Stimulated activated CD8-positive, alpha-beta memory T cell treated with anti-CD3 and anti-CD28 coated beads, Interleukin-2, amount 100 ng/mL, for 1 hour (primary cell): Measurements from ENCODE around the gene CHRNG.
A peak's percentile ranks its signal among the peaks of the same experiment; 100 is the strongest.
"Not testable (repeated sequence)": the region's sequence is repeated elsewhere in the genome, so short reads cannot be mapped to it uniquely, and the experiment has no call there.

ENCODE experiments used
- DNase-seq, 2 donors: peaks; one replicate each; pipeline ENCODE4 v3.0.0-alpha.2; 2020; ENCODE audit warnings: low read depth in 2 of 2

The CHRNG gene

DNA sequence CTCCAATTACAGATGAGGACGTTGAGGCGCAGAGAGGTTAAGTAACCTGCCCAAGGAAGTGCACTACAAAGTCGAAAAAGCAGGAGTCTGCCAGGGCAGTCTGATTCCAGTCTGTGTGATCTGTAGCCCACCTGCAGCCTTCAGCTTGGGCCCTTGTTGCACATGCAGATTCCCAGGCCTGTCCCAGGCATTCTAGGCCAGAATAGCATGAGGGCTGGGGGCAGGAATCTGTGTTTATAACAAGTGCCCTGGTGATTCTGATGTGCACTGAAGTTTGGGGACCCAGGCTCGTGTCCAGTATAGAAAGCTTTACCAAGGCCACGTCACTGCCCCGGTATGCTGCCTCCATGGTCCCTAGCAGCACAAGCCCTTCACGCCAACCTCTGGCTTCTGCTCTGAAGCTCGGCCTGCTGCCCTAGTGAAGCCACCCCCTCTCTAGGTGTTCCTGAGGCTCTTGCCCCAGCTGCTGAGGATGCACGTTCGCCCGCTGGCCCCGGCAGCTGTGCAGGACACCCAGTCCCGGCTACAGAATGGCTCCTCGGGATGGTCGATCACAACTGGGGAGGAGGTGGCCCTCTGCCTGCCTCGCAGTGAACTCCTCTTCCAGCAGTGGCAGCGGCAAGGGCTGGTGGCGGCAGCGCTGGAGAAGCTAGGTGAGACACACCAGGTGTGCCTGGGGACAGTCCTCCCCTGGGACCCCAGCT, 4.6 kb downstream of the CHRNG start:
- DNase-seq, result no peak

GRCh38 chr2:232544674-232545073, 5.2 kb downstream of the CHRNG start:
- no peak for DNase-seq

DNA sequence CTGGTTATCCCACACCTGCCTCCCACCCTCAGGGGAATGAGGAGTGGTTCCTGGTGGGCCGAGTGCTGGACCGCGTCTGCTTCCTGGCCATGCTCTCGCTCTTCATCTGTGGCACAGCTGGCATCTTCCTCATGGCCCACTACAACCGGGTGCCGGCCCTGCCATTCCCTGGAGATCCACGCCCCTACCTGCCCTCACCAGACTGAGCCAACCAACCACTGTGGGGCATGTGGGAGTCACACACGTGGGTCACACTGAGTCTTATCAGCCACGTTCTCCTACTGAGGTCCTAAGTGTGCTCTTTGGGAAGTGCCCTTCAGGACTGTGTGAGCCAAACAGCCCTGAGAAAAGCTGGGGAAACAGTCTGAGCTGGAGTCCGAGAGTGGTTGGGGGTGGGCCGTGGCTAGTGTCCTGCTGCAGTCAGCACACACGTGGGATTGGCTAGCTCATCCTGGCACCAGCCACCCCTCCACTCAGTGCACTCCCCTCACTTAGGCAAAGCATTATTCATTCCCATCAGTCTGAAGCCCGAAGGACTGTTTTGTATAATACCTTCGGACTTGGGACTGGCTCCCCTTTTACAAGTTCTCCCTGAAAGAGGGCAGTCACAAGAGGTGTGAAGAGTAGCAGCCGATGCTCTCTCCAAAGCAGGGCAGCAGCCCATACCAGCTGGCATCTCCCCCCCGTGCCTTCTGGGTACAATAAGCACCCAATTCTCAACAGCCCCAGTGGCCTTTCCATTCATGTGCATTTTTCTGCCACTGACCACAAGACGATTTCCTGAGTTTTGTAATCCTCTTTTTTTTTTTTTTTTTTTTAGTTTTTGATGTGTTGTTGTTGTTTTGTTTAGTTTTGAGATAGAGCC, 6.3 kb downstream of the CHRNG start:
- DNase-seq, result no peak

DNA sequence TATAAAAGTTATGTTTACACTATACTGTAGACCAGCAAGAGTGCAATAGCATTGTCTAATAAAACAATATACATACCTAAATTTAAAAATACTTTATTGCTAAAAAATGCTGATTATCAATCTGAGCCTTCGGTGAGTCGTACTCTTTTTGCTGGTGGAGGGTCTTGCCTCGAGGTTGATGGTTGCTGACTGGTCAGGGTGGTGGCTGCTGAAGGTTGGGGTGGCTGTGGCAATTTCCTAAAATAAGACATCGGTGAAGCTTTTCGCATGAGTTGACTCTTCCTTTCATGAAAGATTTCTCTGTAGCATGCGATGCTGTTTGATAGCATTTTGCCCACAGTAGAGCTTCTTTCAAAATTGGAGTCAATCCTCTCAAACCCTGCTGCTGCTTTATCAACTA, 8.5 kb downstream of the CHRNG start:
- DNase-seq, result no peak

DNA sequence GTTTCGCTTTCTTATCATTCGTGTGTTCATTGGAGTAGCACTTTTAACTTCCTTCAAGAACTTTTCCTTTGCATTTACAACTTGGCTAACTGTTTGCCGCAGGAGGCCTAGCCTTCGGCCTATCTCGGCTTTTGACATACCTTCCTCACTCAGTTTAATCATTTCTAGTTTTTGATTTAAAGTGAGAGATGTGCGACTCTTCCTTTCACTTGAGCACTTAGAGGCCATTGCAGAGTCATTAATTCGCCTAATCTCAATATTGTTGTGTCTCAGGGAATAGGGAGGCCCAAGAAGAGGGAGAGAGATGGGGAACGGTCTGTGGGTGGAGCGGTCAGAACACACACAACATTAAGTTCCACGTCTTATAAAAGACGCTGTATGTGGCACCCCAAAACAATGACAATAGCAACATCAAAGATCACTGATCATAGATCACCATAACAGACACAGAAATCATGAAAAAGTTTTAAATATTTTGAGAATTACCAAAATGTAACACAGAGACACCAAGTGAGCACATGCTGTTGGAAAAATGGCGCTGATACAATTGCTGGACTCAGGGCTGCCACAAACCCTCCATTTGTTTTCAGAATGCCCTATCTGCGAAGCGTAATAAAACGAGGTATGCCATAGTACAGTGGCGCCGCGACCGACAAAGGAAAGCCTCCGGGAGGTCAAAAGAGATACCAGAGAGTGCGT, 10.3 kb downstream of the CHRNG start:
- DNase-seq, result no peak

GRCh38 chr2:232550354-232551249, 11.1 kb downstream of the CHRNG start, which contains the start of the genes EIF4E2 and TIGD1:
TSS of gene EIF4E2 (plus strand) at chr2:232550689. CDS start at chr2:232550725, 36 bp downstream.
TSS of gene TIGD1 (minus strand) at chr2:232550557. CDS start at chr2:232549882, 675 bp downstream.
- DNase-seq, result peak; percentile 80 to 82

DNA sequence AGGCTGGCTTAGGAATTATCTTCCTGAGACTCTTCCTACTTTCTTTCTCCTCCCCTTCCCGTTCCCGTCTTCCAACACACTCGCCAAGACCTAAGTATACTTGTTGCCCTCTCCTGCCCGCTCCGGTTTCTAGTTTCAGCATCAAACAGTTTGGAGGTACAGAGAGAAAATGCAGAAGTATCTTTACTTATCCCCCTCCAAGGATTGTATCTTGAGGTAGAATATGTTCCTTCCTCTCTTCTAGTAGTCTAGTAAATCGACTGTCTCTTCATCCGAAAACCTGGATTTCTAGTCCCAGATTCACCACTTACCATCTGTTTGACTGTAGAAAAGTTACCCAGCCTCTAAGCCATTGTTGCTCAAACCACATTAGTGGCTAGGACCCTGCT, 11.8 kb downstream of the CHRNG start:
- no peak for DNase-seq

- DNase-seq, result no peak
These were observed 12.3 kb downstream of the CHRNG start for GRCh38 chr2:232551776-232552175.

DNA sequence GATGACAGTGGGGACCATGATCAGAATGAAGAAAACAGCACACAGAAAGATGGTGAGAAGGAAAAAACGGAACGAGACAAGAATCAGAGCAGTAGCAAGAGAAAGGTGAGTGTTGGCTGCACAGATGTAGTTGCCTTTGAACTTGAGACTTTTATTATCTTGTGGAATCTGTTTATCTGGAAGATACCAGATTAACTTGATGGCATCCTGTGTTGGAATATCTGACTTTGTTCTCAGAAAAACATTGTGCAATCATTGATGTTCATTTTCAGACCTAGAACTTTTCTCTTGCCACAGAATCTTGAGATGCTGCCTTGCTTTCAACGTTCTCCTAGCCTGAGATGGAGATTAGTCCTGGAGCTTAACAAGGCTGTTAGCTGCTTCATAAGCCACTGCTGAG, 16.9 kb downstream of the CHRNG start:
- DNase-seq, result no peak

DNA sequence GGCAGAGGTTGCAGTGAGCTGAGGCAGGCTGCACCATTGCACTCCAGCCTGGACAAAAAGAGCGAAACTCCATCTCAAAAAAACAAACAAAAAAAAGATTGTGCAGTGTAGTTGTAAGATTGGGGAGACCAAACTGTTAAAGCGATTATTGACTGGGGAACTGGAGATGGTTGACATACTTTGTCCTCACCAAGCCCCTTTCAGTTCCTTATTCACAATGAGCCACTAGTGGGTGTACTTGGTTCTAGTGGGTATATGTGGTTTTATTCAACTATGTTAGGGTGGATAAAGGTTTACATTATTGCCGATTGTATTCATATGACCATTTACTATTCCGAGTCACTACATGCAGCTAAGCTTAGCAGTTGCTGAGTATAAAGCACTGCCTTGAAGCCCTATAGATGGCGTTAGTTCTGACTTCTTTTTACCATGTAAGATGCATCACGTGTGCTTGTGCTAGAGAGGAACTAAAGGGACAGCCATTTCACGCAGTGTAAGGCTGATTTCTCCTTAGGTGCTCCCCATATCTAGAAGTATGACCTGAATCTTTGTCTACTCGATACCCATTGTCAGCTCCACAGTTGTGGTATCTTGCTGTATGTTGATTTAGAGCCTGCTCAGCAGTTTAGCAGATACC, 23.1 kb downstream of the CHRNG start:
- no peak for DNase-seq

- no peak for DNase-seq
These were observed 24.1 kb downstream of the CHRNG start for GRCh38 chr2:232563580-232563979.

DNA sequence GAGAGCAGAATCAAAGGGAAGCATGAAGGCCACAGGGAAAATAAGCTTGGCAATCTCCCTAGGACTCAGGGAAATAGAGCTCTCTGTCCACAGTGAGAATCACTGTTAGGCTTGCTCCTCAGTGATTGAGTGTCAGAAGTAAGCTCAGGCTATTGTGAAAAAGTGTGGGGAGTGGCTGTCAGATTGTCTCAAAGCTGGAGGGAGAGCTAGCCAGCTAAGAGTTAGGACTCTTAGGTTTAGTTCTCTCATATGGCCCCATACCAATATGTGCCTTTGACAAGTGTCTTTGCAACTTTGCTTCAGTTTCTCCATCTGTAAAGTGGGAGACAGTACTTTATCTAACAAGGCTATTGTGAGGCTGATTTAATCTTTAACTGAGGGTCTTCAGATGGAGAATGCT, 28.2 kb downstream of the CHRNG start:
- no peak for DNase-seq

- DNase-seq, result no peak
These were observed 28.7 kb downstream of the CHRNG start for GRCh38 chr2:232568161-232568560.

DNA sequence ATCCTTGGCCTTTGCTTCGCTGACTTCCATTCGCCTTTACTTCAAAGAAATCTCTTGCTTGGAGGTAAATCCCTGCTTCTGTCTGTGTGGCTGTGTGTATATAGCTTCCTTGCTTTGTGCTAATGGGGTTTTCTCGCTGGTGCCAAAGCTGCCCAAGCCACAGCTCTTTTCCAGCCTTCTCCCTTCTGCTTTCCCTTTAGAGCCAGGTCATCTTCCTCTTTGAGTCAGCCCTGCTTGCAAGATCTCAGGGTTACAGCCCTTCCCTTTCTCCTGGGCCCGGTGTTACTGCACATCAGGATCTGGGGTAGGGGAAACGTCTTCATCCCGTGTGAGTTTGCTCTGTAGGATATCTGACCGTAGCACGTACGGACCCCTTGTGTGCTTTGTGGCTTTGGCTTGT, 30.0 kb downstream of the CHRNG start:
- no peak for DNase-seq

DNA sequence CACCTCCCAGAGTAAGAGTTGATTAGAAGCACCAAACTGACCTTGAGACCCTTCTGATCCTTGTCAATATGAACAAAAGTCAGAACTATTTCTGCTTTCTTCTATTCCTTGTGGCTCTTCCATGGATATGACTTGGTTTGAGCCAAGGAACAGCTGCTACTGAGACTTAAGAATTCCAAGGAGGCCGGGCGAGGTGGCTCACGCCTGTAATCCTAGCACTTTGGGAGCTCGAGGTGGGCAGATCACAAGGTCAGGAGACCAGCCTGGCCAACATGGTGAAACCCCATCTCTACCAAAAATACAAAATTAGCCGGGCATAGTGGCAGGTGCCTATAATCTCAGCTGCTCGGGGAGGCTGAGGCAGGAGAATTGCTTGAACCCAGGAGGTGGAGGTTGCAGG, 31.0 kb downstream of the CHRNG start:
- not testable (repeated sequence) for DNase-seq

DNA sequence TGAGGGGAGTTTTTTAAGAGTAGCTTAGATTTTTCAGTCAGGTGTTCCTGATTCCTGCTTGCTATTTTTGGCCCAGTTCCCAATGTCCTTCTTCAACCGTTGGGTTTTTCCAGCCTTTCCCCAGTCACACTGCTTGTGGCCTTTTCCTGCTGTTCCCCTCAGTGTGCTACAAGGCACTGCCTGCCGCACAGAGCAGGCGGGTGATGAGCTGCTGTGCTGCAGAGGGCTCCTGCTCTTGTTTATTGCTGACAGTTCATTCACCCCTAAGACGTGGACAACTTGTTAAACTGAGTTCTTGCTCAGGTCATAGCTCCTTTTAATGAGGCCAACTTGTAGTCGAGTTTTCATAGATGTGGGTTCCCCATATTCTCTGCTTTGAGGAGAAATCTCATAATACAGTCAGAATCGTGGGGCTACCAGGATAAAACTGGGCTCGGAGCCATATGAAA, 31.6 kb downstream of the CHRNG start:
- no peak for DNase-seq

DNA sequence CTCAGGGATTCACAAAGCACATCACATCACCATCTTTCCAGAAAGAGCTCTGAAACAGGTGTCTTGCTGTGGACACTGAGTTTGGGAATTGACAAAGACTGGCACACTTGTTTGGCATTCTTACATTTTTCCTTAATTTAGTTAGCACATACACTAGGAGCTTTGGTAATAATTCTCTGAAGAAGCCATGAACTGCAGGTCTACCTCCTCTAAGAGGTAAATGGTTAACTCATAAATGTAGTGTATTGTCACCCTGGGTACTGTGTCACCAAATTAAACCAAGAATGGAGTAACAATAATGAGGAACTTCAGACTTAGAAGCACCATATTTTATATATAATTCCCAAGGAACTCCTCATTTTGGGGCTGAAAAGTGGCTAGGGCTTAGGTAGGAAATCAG, 33.5 kb downstream of the CHRNG start:
- DNase-seq, result no peak

- no peak for DNase-seq
These were observed 34.4 kb downstream of the CHRNG start for GRCh38 chr2:232573771-232574435.

DNA sequence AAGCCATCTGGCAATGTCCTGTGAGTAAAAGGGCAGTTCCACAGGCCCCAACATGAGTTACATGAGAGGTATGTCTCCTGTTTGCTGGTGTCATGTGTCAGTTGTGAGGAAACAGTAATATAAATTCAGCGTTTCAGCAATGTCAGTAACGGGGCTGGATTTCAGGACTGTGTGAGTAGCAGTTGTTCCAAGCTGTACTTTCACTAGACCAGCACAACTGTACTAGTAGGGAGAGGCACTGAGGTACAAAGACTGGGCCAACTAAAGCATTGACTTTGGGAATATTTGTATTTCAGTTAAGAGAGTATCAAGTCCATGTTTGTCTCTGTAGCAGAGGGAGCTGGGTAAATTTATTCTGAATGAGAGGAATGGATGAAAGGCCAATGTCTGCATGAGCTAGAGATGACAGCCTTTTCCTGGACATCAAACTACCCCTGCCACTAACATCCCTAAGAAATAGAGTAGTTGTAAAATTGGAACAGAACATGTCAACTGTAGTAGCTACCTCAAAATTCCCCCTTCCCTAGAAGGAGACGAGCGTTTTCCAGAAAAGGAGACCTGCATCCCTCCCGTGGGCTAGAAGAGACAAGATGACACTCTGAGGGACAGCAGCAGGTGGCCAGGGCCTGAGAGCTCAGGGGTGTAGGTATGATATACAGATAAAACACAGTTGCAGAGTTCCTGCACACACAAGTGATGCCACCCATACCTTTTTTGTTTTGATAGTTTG, 35.3 kb downstream of the CHRNG start:
- DNase-seq, result no peak

GRCh38 chr2:232575404-232575746, 35.9 kb downstream of the CHRNG start:
- no peak for DNase-seq
